COR-L47 (cell line): ENCODE measurements around the gene ERF.

ENCODE experiments used
- DNase-seq: peaks from one replicate; lab custom pipeline; 2025; lab: John Stamatoyannopoulos, UW

Gene ERF

DNA sequence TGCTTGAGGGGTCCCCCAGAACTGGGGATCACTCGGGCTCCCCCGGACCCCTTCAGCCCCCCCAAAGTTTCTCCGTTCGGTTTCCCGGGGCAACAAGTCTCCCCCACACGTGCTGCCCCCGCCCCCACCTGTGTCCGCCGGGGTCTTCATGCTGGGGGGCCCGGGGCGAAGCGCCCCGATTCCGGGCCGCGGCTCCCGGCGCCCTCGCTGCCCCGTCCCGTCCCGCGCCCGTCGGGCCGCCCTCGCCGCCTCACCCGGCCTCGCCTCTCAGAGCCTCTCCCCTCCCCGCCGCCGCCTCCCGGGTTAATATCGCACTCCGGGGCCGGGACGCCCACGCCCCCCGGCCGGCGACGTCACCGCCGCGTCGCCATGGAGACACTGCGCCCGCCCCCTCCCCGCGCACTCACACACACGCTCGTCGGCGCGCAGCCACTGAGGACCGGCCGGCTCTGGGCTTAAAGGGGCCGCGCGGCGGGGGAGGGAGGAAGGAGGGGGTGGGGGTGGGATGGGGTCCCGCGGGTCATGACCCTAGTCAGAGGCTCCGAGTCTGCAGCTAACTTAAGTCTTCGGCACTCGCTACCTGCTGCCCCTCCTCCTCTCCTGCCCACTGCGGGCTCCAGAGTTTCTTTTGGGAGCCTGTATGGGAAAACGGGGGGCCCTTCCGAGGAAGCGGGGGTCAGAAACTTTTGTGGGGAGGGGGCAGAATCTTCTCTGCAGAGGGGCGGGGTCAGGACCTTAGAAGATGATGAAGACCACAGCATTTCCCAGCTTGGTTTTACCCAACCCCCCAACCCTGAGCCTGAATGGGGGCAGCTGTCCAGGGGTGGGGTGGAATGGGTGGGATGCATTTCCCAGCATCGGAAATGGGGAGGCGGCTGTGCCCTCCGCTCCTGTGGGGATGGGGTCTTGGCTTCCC lies at the start of gene ERF:
TSS of gene ERF (minus strand) at position 279 of the 916 bp plus-strand sequence. CDS start at position 150, 129 bp downstream.
- DNase-seq = peak; percentile 78

- no peak for DNase-seq
Observed at GRCh38 chr19:42303876-42304275, 48.9 kb upstream of the ERF start.

DNA sequence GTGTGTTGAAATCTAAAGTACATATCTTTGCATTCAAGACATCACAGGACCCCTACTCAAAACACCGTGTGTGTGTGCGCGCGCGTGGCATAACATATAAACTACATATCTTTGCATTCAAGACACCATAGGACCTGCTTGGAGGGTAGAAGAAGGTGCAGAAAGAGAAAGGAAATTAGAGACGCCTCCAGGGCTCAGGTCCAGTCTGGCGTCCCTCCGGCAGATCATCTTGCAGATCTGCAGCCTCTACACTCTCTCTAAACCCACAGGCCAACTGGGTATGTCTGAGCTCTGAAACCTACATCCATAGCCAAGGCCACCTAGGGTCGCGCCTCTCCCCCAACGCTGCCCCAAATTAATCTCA lies 48.2 kb upstream of the ERF start:
- DNase-seq = no peak

DNA sequence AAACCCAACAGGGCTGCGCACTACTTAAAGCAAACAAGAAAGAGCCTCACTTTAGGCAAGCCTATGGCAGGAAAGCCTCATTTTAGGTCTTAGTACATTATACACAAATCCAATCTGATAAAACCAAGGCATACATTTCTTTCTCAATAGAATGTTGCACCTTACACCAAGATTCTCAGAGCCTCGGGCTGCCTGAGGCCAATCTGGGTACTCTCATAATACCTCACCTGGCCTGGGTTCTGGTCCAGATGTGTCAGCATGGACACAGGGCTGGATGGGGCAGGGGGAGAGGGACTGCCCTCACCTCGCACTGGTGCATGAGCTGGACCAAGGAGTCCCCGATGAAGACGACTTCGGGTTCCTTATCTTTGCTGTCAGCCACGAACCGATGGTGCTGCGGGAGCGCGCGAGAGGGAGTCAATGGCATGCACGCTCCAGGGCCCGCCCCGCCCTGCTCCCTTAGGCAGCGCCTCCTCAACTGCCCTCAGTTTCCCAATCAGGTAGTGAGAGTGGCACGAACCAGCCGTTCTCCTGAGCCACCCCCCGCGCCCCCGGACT lies 46.8 kb upstream of the ERF start, which contains the start of gene PRR19:
TSS of gene PRR19 (plus strand) at position 487 of the 558 bp plus-strand sequence. CDS start 7,453 bp downstream, outside the sequence.
- no peak for DNase-seq

- DNase-seq = no peak
Observed at GRCh38 chr19:42297039-42297438, 42.1 kb upstream of the ERF start.

GRCh38 chr19:42295831-42296525 lies 41.0 kb upstream of the ERF start:
- DNase-seq = peak; percentile 69

DNA sequence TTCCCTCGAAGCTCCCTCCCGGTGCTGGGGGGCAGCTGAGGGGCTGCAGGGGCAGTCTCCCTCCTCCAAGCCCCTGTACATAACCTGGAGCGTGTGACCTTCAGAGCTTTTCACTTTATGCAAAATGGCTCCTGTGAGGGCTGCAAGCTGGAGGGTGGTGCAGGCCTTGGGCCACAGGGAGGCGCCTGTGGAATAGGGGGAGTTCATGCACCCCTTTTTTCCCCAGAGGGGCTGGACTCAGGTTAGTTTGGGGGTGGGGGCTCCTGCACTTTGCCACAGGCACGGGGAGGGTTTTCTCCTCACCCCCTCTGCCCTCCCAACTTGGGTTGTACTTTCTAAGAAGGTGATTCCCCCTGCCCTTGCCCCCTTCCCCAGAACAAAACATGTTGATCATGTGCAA lies 40.4 kb upstream of the ERF start:
- DNase-seq = no peak

GRCh38 chr19:42294471-42295137 lies 39.7 kb upstream of the ERF start:
- no peak for DNase-seq

DNA sequence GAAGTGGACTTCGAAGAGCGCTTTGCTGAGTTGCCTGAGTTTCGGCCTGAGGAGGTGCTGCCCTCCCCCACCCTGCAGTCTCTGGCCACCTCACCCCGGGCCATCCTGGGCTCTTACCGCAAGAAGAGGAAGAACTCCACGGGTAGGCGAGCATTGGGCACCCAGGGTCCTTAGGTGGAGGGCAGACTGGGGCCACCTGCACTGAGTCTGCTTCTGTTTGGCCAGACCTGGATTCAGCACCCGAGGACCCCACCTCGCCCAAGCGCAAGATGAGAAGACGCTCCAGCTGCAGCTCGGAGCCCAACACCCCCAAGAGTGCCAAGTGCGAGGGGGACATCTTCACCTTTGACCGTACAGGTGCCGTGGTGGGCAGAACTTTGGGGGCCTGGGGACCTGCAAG lies 39.0 kb upstream of the ERF start:
- DNase-seq = no peak

- no peak for DNase-seq
Observed at GRCh38 chr19:42293540-42293939, 38.6 kb upstream of the ERF start.

- DNase-seq = no peak
Observed at GRCh38 chr19:42292963-42293362, 38.0 kb upstream of the ERF start.

DNA sequence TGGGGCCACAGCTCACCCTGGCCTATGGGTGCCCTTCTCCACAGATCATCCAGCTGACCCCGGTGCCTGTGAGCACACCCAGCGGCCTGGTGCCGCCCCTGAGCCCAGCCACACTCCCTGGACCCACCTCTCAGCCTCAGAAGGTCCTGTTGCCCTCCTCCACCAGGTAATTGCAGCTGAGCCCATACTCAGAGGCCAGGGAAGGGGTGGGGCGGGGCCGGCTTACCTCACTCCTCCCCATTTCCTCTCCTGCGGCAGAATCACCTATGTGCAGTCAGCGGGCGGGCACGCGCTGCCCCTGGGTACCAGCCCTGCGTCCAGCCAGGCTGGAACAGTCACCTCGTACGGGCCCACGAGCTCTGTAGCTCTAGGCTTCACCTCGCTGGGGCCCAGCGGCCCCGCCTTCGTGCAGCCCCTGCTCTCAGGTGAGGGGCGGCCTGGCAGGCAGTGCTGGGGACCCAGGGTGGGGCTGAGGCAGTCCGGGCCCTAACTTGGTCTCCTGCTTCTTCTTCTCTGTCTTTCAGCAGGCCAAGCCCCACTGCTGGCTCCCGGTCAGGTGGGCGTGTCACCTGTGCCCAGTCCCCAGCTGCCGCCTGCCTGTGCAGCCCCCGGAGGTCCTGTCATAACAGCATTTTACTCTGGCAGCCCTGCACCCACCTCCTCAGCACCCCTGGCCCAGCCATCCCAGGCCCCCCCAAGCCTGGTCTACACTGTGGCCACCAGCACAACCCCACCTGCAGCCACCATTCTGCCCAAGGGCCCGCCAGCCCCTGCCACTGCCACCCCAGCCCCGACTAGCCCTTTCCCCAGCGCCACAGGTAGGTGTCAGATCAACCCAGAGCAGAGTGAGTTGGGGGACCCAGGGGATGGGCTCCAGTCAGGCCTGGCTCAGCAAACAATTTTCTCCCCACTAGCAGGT lies 37.4 kb upstream of the ERF start:
- DNase-seq = no peak

- no peak for DNase-seq
Observed at GRCh38 chr19:42291435-42291810, 36.5 kb upstream of the ERF start.

DNA sequence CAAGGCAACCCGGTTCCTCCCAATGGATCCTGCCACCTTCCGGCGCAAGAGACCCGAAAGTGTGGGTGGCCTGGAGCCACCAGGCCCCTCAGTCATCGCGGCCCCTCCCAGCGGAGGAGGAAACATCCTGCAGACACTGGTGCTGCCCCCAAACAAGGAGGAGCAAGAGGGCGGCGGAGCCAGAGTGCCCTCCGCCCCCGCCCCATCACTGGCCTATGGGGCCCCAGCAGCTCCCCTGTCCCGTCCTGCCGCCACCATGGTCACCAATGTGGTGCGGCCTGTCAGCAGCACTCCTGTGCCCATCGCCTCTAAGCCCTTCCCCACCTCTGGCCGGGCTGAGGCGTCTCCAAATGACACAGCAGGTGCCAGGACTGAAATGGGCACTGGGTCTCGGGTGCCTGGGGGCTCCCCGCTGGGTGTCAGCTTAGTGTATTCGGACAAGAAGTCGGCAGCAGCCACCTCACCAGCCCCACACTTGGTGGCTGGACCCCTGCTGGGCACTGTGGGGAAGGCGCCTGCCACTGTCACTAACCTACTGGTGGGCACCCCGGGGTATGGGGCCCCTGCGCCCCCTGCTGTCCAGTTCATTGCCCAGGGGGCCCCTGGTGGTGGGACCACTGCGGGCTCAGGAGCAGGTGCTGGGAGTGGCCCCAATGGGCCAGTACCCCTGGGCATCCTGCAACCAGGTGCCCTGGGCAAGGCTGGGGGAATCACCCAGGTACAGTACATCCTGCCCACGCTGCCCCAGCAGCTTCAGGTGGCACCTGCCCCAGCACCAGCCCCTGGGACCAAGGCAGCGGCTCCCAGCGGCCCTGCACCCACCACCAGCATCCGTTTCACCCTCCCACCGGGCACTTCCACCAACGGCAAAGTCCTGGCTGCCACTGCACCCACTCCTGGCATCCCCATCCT lies 35.9 kb upstream of the ERF start:
- no peak for DNase-seq

DNA sequence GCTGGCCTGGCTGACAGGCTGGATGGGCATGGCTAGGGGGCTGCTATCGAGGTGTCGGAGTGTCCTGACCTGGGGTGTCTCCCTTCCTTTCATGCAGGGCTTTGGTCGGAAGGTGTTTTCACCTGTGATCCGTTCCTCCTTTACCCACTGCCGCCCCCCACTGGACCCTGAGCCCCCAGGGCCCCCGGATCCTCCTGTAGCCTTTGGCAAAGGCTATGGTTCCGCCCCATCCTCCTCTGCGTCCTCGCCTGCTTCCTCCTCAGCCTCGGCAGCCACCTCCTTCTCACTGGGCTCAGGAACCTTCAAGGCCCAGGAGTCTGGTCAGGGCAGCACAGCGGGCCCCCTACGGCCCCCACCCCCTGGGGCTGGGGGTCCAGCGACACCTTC lies 35.2 kb upstream of the ERF start:
- DNase-seq = no peak

GRCh38 chr19:42289556-42290041 lies 34.7 kb upstream of the ERF start:
- DNase-seq = no peak

- no peak for DNase-seq
Observed at GRCh38 chr19:42288881-42289555, 34.1 kb upstream of the ERF start.

- no peak for DNase-seq
Observed at GRCh38 chr19:42288387-42288786, 33.5 kb upstream of the ERF start.

- DNase-seq = no peak
Observed at GRCh38 chr19:42287827-42288107, 32.8 kb upstream of the ERF start.
